ENCODE results near the gene LMO4. TPM values are rescaled to one million over a fixed set of nuclear protein-coding genes. Genes with fewer than 3 reads are reported as not detected.

LMO4 gene
- total and polyA plus RNA-seq, 2 of the 13 experiments (the other 11 are each of a cell fraction or from before 2014, with no cell fraction given), result 19.3 to 49.9 TPM

- DNase-seq (ENCODE audit: low spot score) (no peak), FAIRE-seq (no peak), ATAC-seq (no peak)
- ChIA-PET CTCF (ENCODE audit: low intra/inter-chr PET ratio, low total read pairs) (no interaction called here), POLR2A (interaction anchor here (1.0 kb wide), 1 partner anchor 11 kb away, joined by 3 read pairs; no protein-coding TSS in a partner anchor)
- intact Hi-C loops (cut with micrococcal nuclease; ENCODE audit: unreplicated experiment) (no loop called here), in situ Hi-C loops (cut with HindIII; ENCODE audit: extremely low pct_ligation_motif_present, low pct_unique_long_range_greater_than_20kb) (no loop called here)
- Histone ChIP-seq H4K20me1 (ENCODE audit: insufficient read depth, low read length) (no peaks in the 10 kb centered on the region), H3K4me2 (ENCODE audit: low read depth, low read length) (no peak overlapping the region), H3K9me3 (ENCODE audit: low read length) (no peaks in the 10 kb centered on the region), H3K9ac (ENCODE audit: insufficient read depth, low read depth, low read length) (no peak overlapping the region), H3K79me2 (ENCODE audit: insufficient read depth, low read length) (no peaks in the 10 kb centered on the region), H3K4me1 (ENCODE audit: insufficient read depth, low read length) (no peaks in the 10 kb centered on the region), H3K4me3 (replicated peaks in 1 of 3; ENCODE audit: insufficient read depth in 1 of 3, low read depth in 2 of 3, low read length in 3 of 3) (no peak overlapping the region), H3K27me3 (ENCODE audit: control insufficient read depth in 1 of 2, insufficient read depth in 2 of 2, low read length in 2 of 2) (no peaks in the 10 kb centered on the region), H3K27ac (ENCODE audit: extremely low read length, insufficient read depth, low read length) (no peak overlapping the region), H3K36me3 (replicated peaks in 1 of 2; ENCODE audit: control insufficient read depth in 1 of 2, insufficient read depth in 2 of 2, low read length in 2 of 2) (no peaks in the 10 kb centered on the region), H2AFZ (ENCODE audit: low read length) (no peak overlapping the region)
- 80% methylated on average over 5 of the region's 5 CpGs for WGBS (ENCODE audit: low lambda C conversion rate)
- no peak for TF ChIP-seq ZBTB1 (CRISPR knock-in tag; IDR thresholded peaks at IDR 0.05; ENCODE audit: borderline replicate concordance)
- TF ChIP-seq NR1H2 (CRISPR knock-in tag; IDR thresholded peaks at IDR 0.05; ENCODE audit: borderline replicate concordance, low read depth), result no peak
- TF ChIP-seq PHF8 (CRISPR knock-in tag; IDR thresholded peaks at IDR 0.05), result no peak
- no TSS peak for BruUV-seq (replicated peaks)
Observed at GRCh38 chr1:87356591-87356990, 27.9 kb downstream of the LMO4 start.

DNA sequence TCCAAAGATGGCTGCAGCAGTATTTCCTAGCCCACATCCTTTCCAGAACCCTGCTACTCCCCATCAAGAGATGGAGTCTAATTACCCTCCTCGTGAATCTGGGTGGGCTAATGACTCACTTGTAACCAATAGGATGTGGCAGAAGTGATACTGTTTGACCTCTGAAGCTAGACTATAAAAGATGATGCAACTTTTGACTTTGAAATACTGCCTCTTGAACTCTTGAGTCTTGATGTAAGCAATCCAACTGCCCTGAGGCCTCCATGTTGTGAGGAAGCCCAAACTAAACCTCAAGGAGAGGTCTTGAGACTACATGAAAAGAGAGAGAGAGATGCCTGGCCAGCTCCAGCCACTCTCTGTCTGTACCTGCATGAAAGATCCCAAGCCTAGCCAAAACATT lies 29.5 kb downstream of the LMO4 start:
- in situ Hi-C loops (cut with HindIII; ENCODE audit: extremely low pct_ligation_motif_present, low pct_unique_long_range_greater_than_20kb), result no loop called here
- BruUV-seq (replicated peaks), result no TSS peak
- FAIRE-seq (no peak), DNase-seq (ENCODE audit: low spot score) (no peak), ATAC-seq (no peak)
- 30% methylated on average over 1 of the region's 1 CpG for WGBS (ENCODE audit: low lambda C conversion rate)
- TF ChIP-seq GATAD1 (CRISPR knock-in tag; IDR thresholded peaks at IDR 0.05), result no peak
- TF ChIP-seq CEBPB (IDR thresholded peaks at IDR 0.05; ENCODE audit: borderline replicate concordance, low read depth, low read length), result peak; percentile 49; the same call in 1 of the 2 replicates
- TF ChIP-seq ATF7 (IDR thresholded peaks at IDR 0.05), result peak; percentile 53
- no peak for TF ChIP-seq ATF7 (CRISPR knock-in tag; IDR thresholded peaks at IDR 0.05)
- H2AFZ ChIP-seq (ENCODE audit: low read length), result no peak overlapping the region
- no peak overlapping the region for H3K4me2 ChIP-seq (ENCODE audit: low read depth, low read length)
- no peak overlapping the region for H3K4me3 ChIP-seq (replicated peaks in 1 of 3; ENCODE audit: insufficient read depth in 1 of 3, low read depth in 2 of 3, low read length in 3 of 3)
- H3K4me1 ChIP-seq (ENCODE audit: insufficient read depth, low read length), result 0 out of 2 replicates have a peak, but pooled peaks cover 7% of the 10 kb centered on the region
- H3K79me2 ChIP-seq (ENCODE audit: insufficient read depth, low read length), result no peaks in the 10 kb centered on the region
- H3K36me3 ChIP-seq (replicated peaks in 1 of 2; ENCODE audit: control insufficient read depth in 1 of 2, insufficient read depth in 2 of 2, low read length in 2 of 2), result no peaks in the 10 kb centered on the region
- no peaks in the 10 kb centered on the region for H4K20me1 ChIP-seq (ENCODE audit: insufficient read depth, low read length)
- ChIA-PET CTCF (ENCODE audit: low intra/inter-chr PET ratio, low total read pairs) (no interaction called here), POLR2A (no interaction called here)
- no peaks in the 10 kb centered on the region for H3K9me3 ChIP-seq (ENCODE audit: low read length)
- no peaks in the 10 kb centered on the region for H3K27me3 ChIP-seq (ENCODE audit: control insufficient read depth in 1 of 2, insufficient read depth in 2 of 2, low read length in 2 of 2)
- intact Hi-C loops (cut with micrococcal nuclease; ENCODE audit: unreplicated experiment), result no loop called here
- no peak overlapping the region for H3K27ac ChIP-seq (ENCODE audit: extremely low read length, insufficient read depth, low read length)
- H3K9ac ChIP-seq (ENCODE audit: insufficient read depth, low read depth, low read length), result no peak overlapping the region
